SIG-M5 treated with dmso at 0.1 percent for 504 hours (cell line): ENCODE measurements around the gene CORO2A.
"Not testable (repeated sequence)": the region's sequence is repeated elsewhere in the genome, so short reads cannot be mapped to it uniquely, and the experiment has no call there.

Experiments
- DNase-seq: peaks from one replicate; lab custom pipeline; 2025; ENCODE audit not compliant: unreplicated experiment; lab: John Stamatoyannopoulos, UW

CORO2A gene

GRCh38 chr9:98118640-98119601 is 73.5 kb downstream of the CORO2A start, which contains the start of gene TRIM14:
TSS of gene TRIM14 (minus strand) at chr9:98119222. CDS start at chr9:98119188, 34 bp downstream.
- peak; percentile 87 for DNase-seq

- DNase-seq, result peak; percentile 73
These were observed 74.3 kb downstream of the CORO2A start for GRCh38 chr9:98117984-98118639.

- not testable (repeated sequence) for DNase-seq
These were observed 75.3 kb downstream of the CORO2A start for GRCh38 chr9:98117097-98117496.

GRCh38 chr9:98109052-98109451 is 83.4 kb downstream of the CORO2A start:
- DNase-seq, result no peak

GRCh38 chr9:98108531-98109031 is 83.9 kb downstream of the CORO2A start:
- peak; percentile 39 for DNase-seq

GRCh38 chr9:98107926-98108325 is 84.5 kb downstream of the CORO2A start:
- peak; percentile 25 for DNase-seq

- no peak for DNase-seq
These were observed 87.4 kb downstream of the CORO2A start for GRCh38 chr9:98105006-98105405.

GRCh38 chr9:98104445-98104881 is 88.0 kb downstream of the CORO2A start:
- DNase-seq, result peak; percentile 91

GRCh38 chr9:98101868-98102273 is 90.6 kb downstream of the CORO2A start:
- DNase-seq, result peak; percentile 22

GRCh38 chr9:98101416-98101815 is 91.0 kb downstream of the CORO2A start:
- DNase-seq, result no peak

GRCh38 chr9:98100456-98100855 is 92.0 kb downstream of the CORO2A start:
- no peak for DNase-seq

- no peak for DNase-seq
These were observed 92.5 kb downstream of the CORO2A start for GRCh38 chr9:98099898-98100297.

- DNase-seq, result no peak
These were observed 93.1 kb downstream of the CORO2A start for GRCh38 chr9:98099346-98099745.

- peak; percentile 10 for DNase-seq
These were observed 94.6 kb downstream of the CORO2A start for GRCh38 chr9:98097836-98098235.

- no peak for DNase-seq
These were observed 96.3 kb downstream of the CORO2A start for GRCh38 chr9:98096091-98096490.

- no peak for DNase-seq
These were observed 97.0 kb downstream of the CORO2A start for GRCh38 chr9:98095401-98095800.

GRCh38 chr9:98094851-98095250 is 97.6 kb downstream of the CORO2A start:
- DNase-seq, result no peak

- DNase-seq, result no peak
These were observed 98.1 kb downstream of the CORO2A start for GRCh38 chr9:98094316-98094715.

GRCh38 chr9:98092613-98092931 is 99.9 kb downstream of the CORO2A start:
- DNase-seq, result no peak

- DNase-seq, result no peak
These were observed 100.5 kb downstream of the CORO2A start for GRCh38 chr9:98091735-98092612.

GRCh38 chr9:98090674-98091073 is 101.8 kb downstream of the CORO2A start:
- not testable (repeated sequence) for DNase-seq
